A549 (cell line): ENCODE measurements around the gene PLXNB2.

Source experiments
- EP300 ChIP-seq, 2 experiments: fragments of >200 bp; sonication (Bioruptor Twin); formaldehyde crosslinking; IDR thresholded peaks; 2 replicates in 1 of 2; 3 replicates in 1 of 2; pipeline ENCODE4 v1.6.1; 2016 to 2017
- HOXB13 ChIP-seq: fragments of 250-450 bp; sonication (Bioruptor Pico); IDR thresholded peaks from 2 replicates; pipeline ENCODE4 v1.5.0; 2020; ENCODE audit warnings: low read depth, mild to moderate bottlenecking, moderate library complexity
- MAZ ChIP-seq: fragments of 150-350 bp; IDR thresholded peaks from 2 replicates; pipeline ENCODE4 v1.6.1; 2014; ENCODE audit warnings: antibody characterized with exemption, low read depth, low read length, borderline replicate concordance
- POLR2A ChIP-seq: IDR thresholded peaks from 2 replicates; pipeline ENCODE4 v1.6.1; 2012; ENCODE audit warnings: mild to moderate bottlenecking, low read length
- RAD21 ChIP-seq, 2 experiments: fragments of >200 bp in 1 of 2; sonication (Bioruptor Twin) in 1 of 2; formaldehyde crosslinking in 1 of 2; IDR thresholded peaks in 1 of 2; conservative IDR thresholded peaks in 1 of 2; 2 replicates in 1 of 2; 3 replicates in 1 of 2; pipeline ENCODE4 v1.6.1; 2012 to 2018; ENCODE audit warnings: inconsistent platforms in 1 of 2
- RFX5 ChIP-seq: fragments of 450-650 bp; IDR thresholded peaks from 2 replicates; pipeline ENCODE4 v1.7.1; 2014; ENCODE audit warnings: antibody characterized with exemption, mild to moderate bottlenecking, moderate library complexity
- ZC3H11A ChIP-seq: fragments of 450-650 bp; IDR thresholded peaks from 2 replicates; pipeline ENCODE4 v1.6.1; 2014; ENCODE audit warnings: antibody characterized with exemption, mild to moderate bottlenecking
- TF ChIP-seq, protein P1 (sequence below): fragments of >200 bp; sonication (Bioruptor Twin); formaldehyde crosslinking; IDR thresholded peaks from 3 replicates; pipeline ENCODE4 v1.5.1; 2016

DNA sequence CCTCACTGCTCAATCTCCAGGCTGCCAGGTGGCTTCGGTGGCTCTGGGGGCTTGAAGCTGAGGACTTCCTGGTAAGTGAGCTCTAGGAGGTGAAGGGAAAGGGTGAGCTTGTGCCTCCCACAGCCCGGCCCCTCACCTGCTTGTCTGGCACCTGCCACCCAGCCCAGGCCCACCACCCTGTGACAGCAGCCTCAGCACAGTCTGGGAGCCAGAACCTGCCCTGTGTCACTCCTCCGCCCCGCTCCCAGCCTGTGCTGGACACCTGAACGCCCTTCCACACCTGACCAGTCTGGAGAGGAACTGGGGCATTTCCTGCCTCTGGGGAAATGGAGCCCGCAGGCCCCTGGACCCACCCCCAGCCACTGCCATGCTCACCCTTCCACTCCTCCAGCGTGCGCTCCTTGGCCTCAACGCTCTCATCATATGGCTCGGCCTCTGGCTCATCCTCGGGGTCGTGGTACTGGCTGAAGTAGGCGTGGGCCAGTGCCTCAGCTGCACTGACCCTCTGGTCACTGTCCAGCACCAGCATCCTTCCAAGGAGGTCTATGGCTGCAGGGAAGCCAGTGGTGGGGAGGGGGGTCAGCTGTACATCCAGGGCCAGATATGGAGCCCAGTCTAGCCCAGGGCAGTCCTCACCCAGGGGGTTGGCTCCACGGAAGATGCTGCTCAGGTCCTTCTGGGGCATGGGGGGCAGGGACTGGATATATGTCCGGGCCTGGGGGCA, 42.3 kb downstream of the PLXNB2 start:
- TF ChIP-seq RFX5 (no peak), POLR2A (no peak), RAD21 (conservative IDR thresholded peaks at IDR 0.05 in 1 of 2, IDR thresholded peaks at IDR 0.05 in 1 of 2) (no peak), HOXB13 (CRISPR knock-in tag) (no peak), ZC3H11A (no peak), MAZ (no peak), EP300 (IDR thresholded peaks at IDR 0.05) (no peak)
- TF ChIP-seq, protein P1, sequence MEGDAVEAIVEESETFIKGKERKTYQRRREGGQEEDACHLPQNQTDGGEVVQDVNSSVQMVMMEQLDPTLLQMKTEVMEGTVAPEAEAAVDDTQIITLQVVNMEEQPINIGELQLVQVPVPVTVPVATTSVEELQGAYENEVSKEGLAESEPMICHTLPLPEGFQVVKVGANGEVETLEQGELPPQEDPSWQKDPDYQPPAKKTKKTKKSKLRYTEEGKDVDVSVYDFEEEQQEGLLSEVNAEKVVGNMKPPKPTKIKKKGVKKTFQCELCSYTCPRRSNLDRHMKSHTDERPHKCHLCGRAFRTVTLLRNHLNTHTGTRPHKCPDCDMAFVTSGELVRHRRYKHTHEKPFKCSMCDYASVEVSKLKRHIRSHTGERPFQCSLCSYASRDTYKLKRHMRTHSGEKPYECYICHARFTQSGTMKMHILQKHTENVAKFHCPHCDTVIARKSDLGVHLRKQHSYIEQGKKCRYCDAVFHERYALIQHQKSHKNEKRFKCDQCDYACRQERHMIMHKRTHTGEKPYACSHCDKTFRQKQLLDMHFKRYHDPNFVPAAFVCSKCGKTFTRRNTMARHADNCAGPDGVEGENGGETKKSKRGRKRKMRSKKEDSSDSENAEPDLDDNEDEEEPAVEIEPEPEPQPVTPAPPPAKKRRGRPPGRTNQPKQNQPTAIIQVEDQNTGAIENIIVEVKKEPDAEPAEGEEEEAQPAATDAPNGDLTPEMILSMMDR, result no peak
